CD14-positive monocyte (primary cell): ENCODE data around the gene SUSD2. TPM values are rescaled to one million over a fixed set of nuclear protein-coding genes. Genes with fewer than 3 reads are reported as not detected.

Experiments
- DNase-seq, 3 donors: peaks; one replicate each; pipeline ENCODE4 v3.0.0-alpha.2; 2011 to 2022
- H2AFZ ChIP-seq: 2 replicates; pipeline ENCODE4 v1.6.0; 2012; ENCODE audit warnings: mild to moderate bottlenecking, low read depth, low read length, inconsistent platforms; ENCODE audit not compliant: insufficient read depth, poor library complexity, severe bottlenecking
- H3K27ac ChIP-seq, 2 donors: 1 replicate in 1 of 2; 2 replicates in 1 of 2; pipeline ENCODE4 v1.5.1; 2012 to 2013; ENCODE audit warnings: low read length in 2 of 2, control low read depth in 1 of 2, inconsistent platforms in 1 of 2, low read depth in 1 of 2, mild to moderate bottlenecking in 1 of 2
- H3K27me3 ChIP-seq, 2 donors: one replicate each; pipeline versions ENCODE4 v1.6.0 to v1.6.1; 2011 to 2013; ENCODE audit warnings: low read length in 2 of 2; ENCODE audit not compliant: control insufficient read depth in 2 of 2, insufficient read depth in 2 of 2
- H3K36me3 ChIP-seq, 2 donors: replicated peaks in 1 of 2; 1 replicate in 1 of 2; 2 replicates in 1 of 2; pipeline versions ENCODE4 v1.5.1 to v1.6.1; 2012 to 2013; ENCODE audit warnings: low read length in 2 of 2, control low read depth in 1 of 2, inconsistent platforms in 1 of 2, mild to moderate bottlenecking in 1 of 2; ENCODE audit not compliant: insufficient read depth in 2 of 2, control insufficient read depth in 1 of 2
- H3K4me1 ChIP-seq, 2 donors: 1 replicate in 1 of 2; 2 replicates in 1 of 2; pipeline versions ENCODE4 v1.5.1 to v1.6.1; 2012 to 2013; ENCODE audit warnings: low read length in 2 of 2, control low read depth in 1 of 2, inconsistent platforms in 1 of 2, mild to moderate bottlenecking in 1 of 2, moderate library complexity in 1 of 2; ENCODE audit not compliant: insufficient read depth in 2 of 2, control insufficient read depth in 1 of 2
- H3K4me2 ChIP-seq: replicated peaks from 2 replicates; pipeline ENCODE3; 2012; ENCODE audit warnings: low read length, moderate library complexity, mild to moderate bottlenecking; ENCODE audit not compliant: poor library complexity, severe bottlenecking; ENCODE audit errors: extremely low read depth
- H3K4me3 ChIP-seq, 3 experiments: fragments of 200-600 bp in 1 of 3; sonication (generic) in 1 of 3; replicated peaks in 1 of 3; 1 replicate in 2 of 3; 2 replicates in 1 of 3; pipeline ENCODE4 v1.5.1; 2011 to 2013; ENCODE audit warnings: low read length in 3 of 3, mild to moderate bottlenecking in 3 of 3, control low read depth in 2 of 3, low read depth in 2 of 3, inconsistent platforms in 1 of 3, moderate library complexity in 1 of 3
- H3K79me2 ChIP-seq: 2 replicates; pipeline ENCODE4 v1.6.0; 2012; ENCODE audit warnings: mild to moderate bottlenecking, control low read depth, inconsistent platforms, low read length, moderate library complexity; ENCODE audit not compliant: insufficient read depth
- H3K9ac ChIP-seq: 2 replicates; pipeline ENCODE4 v1.6.0; 2017; ENCODE audit warnings: low read length, mild to moderate bottlenecking; ENCODE audit not compliant: insufficient read depth, poor library complexity, severe bottlenecking
- H3K9me3 ChIP-seq, 2 donors: replicated peaks in 1 of 2; 1 replicate in 1 of 2; 2 replicates in 1 of 2; pipeline versions ENCODE4 v1.5.1 to v1.6.1; 2012 to 2013; ENCODE audit warnings: low read length in 2 of 2, control low read depth in 1 of 2; ENCODE audit not compliant: control insufficient read depth in 1 of 2, insufficient read depth in 1 of 2
- H4K20me1 ChIP-seq: 2 replicates; pipeline ENCODE4 v1.6.0; 2012; ENCODE audit warnings: mild to moderate bottlenecking, low read length, control low read depth, moderate library complexity; ENCODE audit not compliant: insufficient read depth
- H3K27ac Mint-ChIP-seq, 7 donors: one replicate each; pipeline ENCODE4 v1.8.0; 2020; ENCODE audit warnings: mild to moderate bottlenecking in 7 of 7, mixed read lengths in 7 of 7, moderate library complexity in 6 of 7, inconsistent platforms in 2 of 7
- H3K27me3 Mint-ChIP-seq, 3 donors: one replicate each; pipeline ENCODE4 v1.8.0; 2021 to 2022; ENCODE audit warnings: low read depth in 3 of 3, mild to moderate bottlenecking in 3 of 3, mixed read lengths in 3 of 3, moderate library complexity in 3 of 3, inconsistent platforms in 1 of 3
- H3K36me3 Mint-ChIP-seq, 2 donors: one replicate each; pipeline ENCODE4 v1.8.0; 2020; ENCODE audit warnings: mixed read lengths in 2 of 2, inconsistent platforms in 1 of 2, mild to moderate bottlenecking in 1 of 2
- H3K4me1 Mint-ChIP-seq: one replicate; pipeline ENCODE4 v1.8.0; 2020; ENCODE audit warnings: mild to moderate bottlenecking, mixed read lengths
- H3K4me3 Mint-ChIP-seq, 2 donors: one replicate each; pipeline ENCODE4 v1.8.0; 2020; ENCODE audit warnings: mild to moderate bottlenecking in 2 of 2, mixed read lengths in 2 of 2, moderate library complexity in 1 of 2
- H3K9me3 Mint-ChIP-seq, 7 donors: one replicate each; pipeline ENCODE4 v1.8.0; 2020 to 2022; ENCODE audit warnings: mixed read lengths in 7 of 7, mild to moderate bottlenecking in 6 of 7, moderate library complexity in 6 of 7, inconsistent platforms in 2 of 7
- WGBS: methylation state at CpG from one replicate; pipeline ENCODE4 v1.1.5; 2013; ENCODE audit warnings: missing lambda C conversion rate; ENCODE audit not compliant: insufficient coverage; 5-methylcytosine and 5-hydroxymethylcytosine counted together
- intact Hi-C, 2 donors: fragments of 100-400 bp; cut with micrococcal nuclease; formaldehyde crosslinking; loops; one replicate each; pipeline versions ENCODE4 v1.15.0 to v1.15.1; 2023
- polyA plus RNA-seq, 3 donors: library from polyadenylated mRNA; depleted of rRNA in 1 of 3; unstranded in 2 of 3; stranded (reverse) in 1 of 3; fragments of 300-500 nt in 2 of 3; fragments of >200 nt in 1 of 3; fragmentation: Illumina TruSeq in 2 of 3; gene quantifications; 1 replicate in 2 of 3; 2 replicates in 1 of 3; pipeline ENCODE4 v1.2.3, GENCODE V29; 2012 to 2021
- TF ChIP-seq, protein P1 (sequence below): fragments of 200-600 bp; IDR thresholded peaks from one replicate; pipeline ENCODE4 v1.8.0; 2022; ENCODE audit warnings: antibody characterized with exemption, mild to moderate bottlenecking

SUSD2 gene
- polyA plus RNA-seq, 3 donors = 0.56 TPM; not detected in 2

DNA sequence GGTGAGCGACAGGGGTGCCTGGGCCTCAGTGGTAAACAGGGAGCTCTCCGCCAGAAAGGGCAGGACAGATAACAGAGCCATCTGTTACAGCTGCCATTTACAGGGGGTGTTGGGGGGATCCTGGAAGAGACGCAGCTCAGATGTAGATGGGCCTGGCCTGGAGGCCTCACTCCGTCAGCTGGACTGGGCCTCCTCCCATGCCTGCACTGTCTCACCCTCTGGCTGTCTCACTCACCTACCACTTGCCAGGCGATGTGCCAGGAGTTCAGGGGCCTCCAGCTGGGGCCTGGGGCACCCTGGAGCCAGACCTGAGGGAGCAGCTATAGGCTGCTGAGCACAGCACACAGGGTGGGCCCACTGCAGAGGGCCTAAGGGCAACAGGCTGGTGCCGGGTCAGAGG lies 16.3 kb upstream of the SUSD2 start:
- 99% methylated on average over 6 of the region's 6 CpGs for WGBS
- H3K79me2 ChIP-seq = peaks cover 7% of the 10 kb centered on the region

DNA sequence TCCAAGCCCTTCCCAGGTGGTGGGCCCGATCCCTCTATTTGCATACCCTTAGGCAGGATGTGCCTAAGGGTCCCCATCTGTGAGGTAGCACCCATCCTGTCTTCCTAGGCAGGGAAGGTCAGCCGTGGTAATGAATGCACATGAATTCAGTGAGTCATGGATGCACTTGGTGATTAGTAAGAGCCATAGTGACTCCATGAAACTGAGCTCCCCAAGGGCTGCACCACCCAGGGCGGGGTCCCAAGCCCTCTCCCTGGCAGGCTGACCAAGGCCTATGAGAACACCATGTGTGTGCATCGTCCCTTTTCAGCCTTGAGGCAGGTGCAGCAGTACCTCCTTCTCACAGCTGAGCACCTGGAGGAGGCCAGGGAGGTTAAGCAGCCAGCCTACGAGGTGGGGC lies 15.6 kb upstream of the SUSD2 start:
- Mint-ChIP-seq H3K27ac (no peak overlapping the region), H3K9me3 (no peaks in the 10 kb centered on the region), H3K4me3 (no peak overlapping the region), H3K4me1 (no peaks in the 10 kb centered on the region), H3K27me3 (peaks cover 0 to 1% (median 0%) of the 10 kb centered on the region in 3 donors), H3K36me3 (peaks cover 42 to 63% of the 10 kb centered on the region in 2 donors)
- H4K20me1 ChIP-seq = peaks cover 44% of the 10 kb centered on the region
- peak overlapping the region in 1 of 2 donors; percentile 20 for H3K27ac ChIP-seq
- intact Hi-C loops = no loop called here
- no peaks in the 10 kb centered on the region for H3K9me3 ChIP-seq
- H3K79me2 ChIP-seq = no peaks in the 10 kb centered on the region
- TF ChIP-seq, protein P1, sequence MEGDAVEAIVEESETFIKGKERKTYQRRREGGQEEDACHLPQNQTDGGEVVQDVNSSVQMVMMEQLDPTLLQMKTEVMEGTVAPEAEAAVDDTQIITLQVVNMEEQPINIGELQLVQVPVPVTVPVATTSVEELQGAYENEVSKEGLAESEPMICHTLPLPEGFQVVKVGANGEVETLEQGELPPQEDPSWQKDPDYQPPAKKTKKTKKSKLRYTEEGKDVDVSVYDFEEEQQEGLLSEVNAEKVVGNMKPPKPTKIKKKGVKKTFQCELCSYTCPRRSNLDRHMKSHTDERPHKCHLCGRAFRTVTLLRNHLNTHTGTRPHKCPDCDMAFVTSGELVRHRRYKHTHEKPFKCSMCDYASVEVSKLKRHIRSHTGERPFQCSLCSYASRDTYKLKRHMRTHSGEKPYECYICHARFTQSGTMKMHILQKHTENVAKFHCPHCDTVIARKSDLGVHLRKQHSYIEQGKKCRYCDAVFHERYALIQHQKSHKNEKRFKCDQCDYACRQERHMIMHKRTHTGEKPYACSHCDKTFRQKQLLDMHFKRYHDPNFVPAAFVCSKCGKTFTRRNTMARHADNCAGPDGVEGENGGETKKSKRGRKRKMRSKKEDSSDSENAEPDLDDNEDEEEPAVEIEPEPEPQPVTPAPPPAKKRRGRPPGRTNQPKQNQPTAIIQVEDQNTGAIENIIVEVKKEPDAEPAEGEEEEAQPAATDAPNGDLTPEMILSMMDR = no peak
- no peak overlapping the region for H3K4me3 ChIP-seq
- H2AFZ ChIP-seq = no peak overlapping the region
- no peak for DNase-seq
- H3K27me3 ChIP-seq = no peaks in the 10 kb centered on the region
- no peaks in the 10 kb centered on the region for H3K4me1 ChIP-seq
- H3K9ac ChIP-seq = no peak overlapping the region
- WGBS = 95% methylated on average over 4 of the region's 5 CpGs
- no peak overlapping the region for H3K4me2 ChIP-seq
- H3K36me3 ChIP-seq = peaks cover 78 to 93% of the 10 kb centered on the region in 2 donors

More for the DNA sequence above, 16.3 kb upstream of the SUSD2 start:
- Histone ChIP-seq H3K4me3 (no peak overlapping the region), H3K4me1 (no peaks in the 10 kb centered on the region), H3K9me3 (no peaks in the 10 kb centered on the region), H4K20me1 (peaks cover 51% of the 10 kb centered on the region), H3K9ac (no peak overlapping the region), H3K36me3 (peaks cover 72 to 95% of the 10 kb centered on the region in 2 donors), H3K27ac (no peak overlapping the region), H3K27me3 (no peaks in the 10 kb centered on the region), H2AFZ (no peak overlapping the region), H3K4me2 (no peak overlapping the region)
- TF ChIP-seq, protein P1 = no peak
- Mint-ChIP-seq H3K4me1 (no peaks in the 10 kb centered on the region), H3K4me3 (no peak overlapping the region), H3K27me3 (peaks cover 0 to 1% (median 0%) of the 10 kb centered on the region in 3 donors), H3K9me3 (no peaks in the 10 kb centered on the region), H3K36me3 (peaks cover 42 to 68% of the 10 kb centered on the region in 2 donors), H3K27ac (no peak overlapping the region)
- intact Hi-C loops = no loop called here
- DNase-seq = no peak
